HT-29 (cell line): ENCODE measurements around the gene RADIL. TPM values are rescaled to one million over a fixed set of nuclear protein-coding genes. Genes with fewer than 3 reads are reported as not detected.

Source experiments
- DNase-seq: peaks from one replicate; pipeline ENCODE4 v3.0.0-alpha.2; 2015; ENCODE audit warnings: low spot score
- total RNA-seq: library from RNA; depleted of rRNA; stranded (reverse); fragments of >200 nt; shearing (Covaris generic); gene quantifications from 2 replicates; pipeline ENCODE4 v1.2.3, GENCODE V29; 2014

Gene RADIL
- total RNA-seq, 1 experiment from 2014 or later: not detected

GRCh38 chr7:4884164-4884563 lies 648 bp upstream of the RADIL start:
- DNase-seq: no peak

DNA sequence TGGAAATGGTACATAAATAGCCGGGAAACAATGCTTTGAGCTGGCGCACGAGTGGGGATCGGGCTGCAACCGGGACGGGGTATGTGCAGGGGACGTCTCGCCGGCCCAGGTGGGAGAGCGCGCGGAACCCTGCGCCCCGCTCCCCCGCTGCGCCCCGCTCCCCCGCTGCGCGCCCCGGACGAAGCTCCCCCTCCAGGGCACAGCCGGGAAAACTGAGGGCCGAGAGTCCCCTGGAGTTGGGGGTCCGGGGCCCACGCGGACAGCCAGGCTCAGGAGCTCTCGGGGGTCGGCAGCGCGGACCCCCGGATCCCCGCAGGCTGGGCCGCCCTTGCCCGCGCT lies 514 bp downstream of the RADIL start:
- no peak for DNase-seq

DNA sequence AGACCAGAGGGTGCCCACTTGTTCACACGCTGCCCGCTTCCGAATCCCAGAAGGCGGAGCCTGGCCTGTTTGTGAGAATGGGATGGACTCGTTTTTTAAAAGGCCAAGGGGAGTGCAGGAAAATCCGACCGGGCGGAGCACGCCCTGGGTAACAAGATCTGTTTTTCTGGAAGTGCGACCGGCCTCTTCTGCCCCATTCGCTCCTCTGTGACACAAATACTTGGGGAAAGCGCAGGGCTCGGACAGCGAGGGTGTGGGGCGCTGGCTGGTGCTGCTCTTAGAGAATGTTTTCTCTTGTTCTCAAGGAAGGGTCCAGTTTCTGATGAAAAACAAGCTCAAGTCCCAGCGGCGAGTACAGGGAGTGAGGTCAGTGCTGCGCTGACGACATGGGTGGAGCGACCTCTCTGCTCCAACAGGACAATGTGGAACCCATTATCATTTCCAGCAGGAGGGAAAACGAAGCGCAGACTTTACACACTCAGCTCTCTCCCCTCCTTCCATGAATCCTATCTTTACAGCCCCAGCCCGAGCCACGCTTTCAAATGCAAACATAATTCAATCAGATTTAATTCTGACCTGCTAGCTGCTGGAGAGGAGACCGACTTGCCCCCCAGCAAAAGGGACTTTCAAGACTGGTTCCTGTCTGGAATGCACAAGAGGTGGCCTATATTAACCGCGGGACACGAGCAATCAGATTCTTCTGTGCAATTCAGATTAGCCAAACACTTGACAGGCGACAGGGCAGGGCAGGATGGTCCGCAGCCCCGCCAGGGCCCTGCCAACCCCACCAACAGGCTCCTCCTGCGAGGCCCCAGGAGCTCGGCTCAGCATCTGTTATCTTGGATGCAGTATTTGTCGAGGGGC lies 1.1 kb downstream of the RADIL start:
- no peak for DNase-seq

- no peak for DNase-seq
These were observed 3.3 kb downstream of the RADIL start for GRCh38 chr7:4880218-4880617.

- DNase-seq: no peak
These were observed 4.0 kb downstream of the RADIL start for GRCh38 chr7:4879396-4880081.

DNA sequence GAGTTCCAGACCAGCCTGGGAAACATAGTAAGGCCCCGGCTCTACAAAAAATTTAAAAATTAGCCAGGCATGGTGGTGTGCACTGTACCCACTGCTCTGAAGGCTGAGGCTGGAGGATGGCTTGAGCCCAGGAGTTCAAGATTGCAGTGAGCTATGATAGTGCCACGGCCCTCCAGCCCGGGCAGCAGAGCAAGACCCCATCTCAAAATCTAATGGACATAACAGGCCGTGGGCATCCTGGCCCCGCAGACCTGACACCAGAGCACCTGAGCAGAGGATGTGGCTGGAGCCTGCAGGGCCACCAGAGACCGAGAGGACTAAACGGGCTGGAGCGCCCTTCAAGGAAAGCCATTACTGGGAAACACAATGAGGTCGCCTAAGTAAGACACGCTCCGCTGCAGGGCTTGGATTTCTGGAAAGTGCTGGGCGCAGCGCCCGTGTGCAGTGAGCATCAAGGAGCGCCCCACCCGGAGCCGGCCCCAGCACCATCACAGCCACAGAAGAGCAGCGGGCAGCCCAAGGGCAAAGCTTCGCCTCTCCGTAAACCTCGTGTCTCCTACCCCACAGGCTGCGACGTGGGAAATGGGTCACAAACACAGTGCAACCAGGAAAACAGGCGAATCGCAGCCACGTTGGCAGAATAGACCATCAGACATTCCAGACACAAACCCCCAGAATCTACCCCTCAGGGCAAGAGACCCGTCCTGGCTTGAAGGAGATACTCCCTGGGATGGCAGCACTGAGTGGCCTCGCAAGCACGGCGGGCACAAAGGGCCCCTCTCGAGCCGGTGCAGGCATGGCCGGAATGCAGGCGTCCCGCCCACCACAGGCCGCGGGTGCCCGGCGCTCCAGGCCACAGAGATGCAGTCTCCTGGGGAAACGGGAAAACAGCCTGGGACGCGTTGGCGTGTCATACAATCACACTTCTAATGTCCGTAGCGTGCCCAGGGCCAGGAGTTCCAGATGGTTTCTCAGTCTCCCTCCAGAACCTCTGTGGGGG lies 4.9 kb downstream of the RADIL start:
- DNase-seq: no peak

- DNase-seq: no peak
These were observed 6.9 kb downstream of the RADIL start for GRCh38 chr7:4876586-4876985.

- DNase-seq: no peak
These were observed 8.1 kb downstream of the RADIL start for GRCh38 chr7:4875391-4875790.

DNA sequence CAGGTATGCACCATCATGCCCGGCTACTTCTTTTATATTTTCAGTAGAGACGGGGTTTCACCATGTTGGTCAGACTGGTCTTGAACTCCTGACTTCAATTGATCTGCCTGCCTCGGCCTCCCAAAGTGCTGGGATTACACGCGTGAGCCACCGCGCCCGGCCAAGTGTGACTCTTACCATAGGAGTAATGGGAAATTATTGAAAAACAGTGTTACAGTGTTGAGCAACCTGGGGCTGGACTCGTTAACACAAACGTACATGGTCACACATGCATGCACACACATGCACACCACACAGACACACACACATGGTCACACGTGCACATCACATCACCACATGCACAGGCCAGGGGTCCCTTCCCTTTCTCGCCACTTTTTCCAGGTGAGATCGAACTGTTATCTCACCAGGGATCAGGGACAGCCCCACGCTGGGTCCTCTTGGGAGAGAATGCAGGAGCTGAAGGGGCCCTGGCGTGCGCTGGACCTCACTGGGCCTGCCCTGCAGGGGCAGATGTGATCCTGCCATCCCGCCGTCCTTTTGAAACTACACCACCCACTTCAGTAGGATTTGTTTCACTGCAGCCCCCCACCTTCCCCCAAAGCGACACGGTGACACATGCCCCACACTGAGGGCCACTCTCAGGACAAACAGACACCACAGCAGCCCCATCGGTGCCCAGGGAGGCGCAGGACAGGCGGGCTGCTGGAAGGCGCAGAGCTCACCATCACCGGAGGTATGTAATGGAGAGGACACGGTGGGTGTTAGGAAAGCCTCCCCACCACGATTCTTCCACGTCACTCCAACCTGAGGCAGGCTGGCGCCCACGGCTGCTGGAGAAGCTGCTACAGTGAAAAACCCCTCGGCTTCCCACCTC lies 10.2 kb downstream of the RADIL start:
- no peak for DNase-seq

GRCh38 chr7:4871930-4872675 lies 11.4 kb downstream of the RADIL start:
- DNase-seq: no peak

- no peak for DNase-seq
These were observed 12.3 kb downstream of the RADIL start for GRCh38 chr7:4871056-4871680.

DNA sequence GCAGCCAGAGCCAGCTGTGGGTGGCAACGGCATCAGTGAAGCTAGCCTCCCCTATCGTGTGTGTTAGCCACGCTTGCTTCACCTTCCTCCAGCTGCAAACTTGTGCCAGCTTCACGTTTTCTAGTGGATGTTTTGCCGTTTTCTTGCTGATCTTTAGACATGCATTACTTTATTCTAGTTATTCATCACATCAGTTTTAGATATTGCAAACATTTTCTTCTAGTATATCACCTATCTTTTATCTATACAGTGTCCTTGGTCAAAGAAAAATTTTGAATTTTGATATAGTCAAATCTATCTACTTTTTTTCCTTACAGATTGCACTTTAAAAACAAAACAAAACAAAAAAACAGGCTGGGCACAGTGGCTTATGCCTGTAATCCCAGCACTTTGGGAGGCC lies 15.0 kb downstream of the RADIL start:
- DNase-seq: no peak

- no peak for DNase-seq
These were observed 16.7 kb downstream of the RADIL start for GRCh38 chr7:4866528-4867496.

DNA sequence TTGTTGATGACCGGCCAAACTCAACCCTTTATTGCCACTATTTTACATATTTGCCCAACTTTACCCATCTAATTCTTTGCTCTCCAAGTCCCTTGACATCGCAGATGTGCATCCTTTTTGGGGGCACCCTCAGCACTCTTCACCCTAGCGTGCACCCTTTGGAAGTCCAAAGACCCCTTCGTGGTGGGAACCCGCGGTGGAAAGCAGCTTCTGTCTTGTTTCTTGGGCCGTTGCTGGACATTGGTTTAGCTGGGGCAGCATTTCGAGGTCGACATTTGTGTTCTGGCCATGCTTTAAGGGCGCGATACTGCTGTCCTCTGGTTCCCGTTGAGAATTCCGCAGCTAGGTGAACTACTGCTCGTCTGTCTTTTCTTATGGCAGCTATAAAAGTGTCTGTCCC lies 21.4 kb downstream of the RADIL start:
- no peak for DNase-seq

DNA sequence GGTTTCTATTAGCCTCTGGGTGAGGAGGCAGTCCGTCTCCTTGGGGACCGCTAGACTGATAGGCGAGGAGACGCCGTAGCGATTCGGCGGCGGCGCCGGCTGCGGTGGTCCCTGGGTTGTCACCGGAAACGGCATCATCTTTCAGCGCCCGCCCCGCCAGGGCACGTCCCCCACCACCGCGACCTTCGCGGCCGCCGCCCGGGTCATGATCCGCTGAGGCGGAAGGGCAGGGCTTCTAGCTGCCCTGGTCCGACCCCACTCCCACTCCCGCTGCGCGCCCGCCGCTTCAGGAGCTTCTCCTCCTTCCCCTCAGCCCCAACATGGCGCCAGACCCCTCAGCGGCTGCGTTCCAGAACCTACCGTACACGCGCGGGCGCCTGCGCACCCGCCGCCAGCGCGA lies 21.8 kb downstream of the RADIL start, which contains the start of gene PAPOLB:
Gene PAPOLB (minus strand): TSS at position 358 of the 400 bp plus-strand sequence. CDS start 220 bp downstream, at position 138.
- no peak for DNase-seq

GRCh38 chr7:4861227-4861626 lies 22.3 kb downstream of the RADIL start:
- no peak for DNase-seq

DNA sequence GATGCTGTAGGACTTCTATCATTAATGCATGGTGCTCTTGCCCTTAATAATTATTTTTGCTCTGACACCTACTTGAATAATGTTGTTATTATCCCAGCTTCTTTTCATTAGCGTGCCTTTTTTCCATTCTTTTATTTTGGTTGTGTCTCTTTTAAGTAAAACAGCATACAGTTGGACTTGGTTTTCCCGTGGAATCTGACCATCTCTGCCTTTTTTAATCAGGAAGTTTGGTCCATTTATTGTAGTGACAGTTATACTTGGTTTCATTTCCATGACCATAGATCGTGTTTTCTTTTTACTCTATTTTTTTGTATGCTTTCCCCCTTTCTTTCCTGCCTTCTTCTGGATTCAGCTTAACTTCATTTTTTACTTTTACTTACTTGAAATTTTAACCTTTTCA lies 26.3 kb downstream of the RADIL start:
- no peak for DNase-seq

DNA sequence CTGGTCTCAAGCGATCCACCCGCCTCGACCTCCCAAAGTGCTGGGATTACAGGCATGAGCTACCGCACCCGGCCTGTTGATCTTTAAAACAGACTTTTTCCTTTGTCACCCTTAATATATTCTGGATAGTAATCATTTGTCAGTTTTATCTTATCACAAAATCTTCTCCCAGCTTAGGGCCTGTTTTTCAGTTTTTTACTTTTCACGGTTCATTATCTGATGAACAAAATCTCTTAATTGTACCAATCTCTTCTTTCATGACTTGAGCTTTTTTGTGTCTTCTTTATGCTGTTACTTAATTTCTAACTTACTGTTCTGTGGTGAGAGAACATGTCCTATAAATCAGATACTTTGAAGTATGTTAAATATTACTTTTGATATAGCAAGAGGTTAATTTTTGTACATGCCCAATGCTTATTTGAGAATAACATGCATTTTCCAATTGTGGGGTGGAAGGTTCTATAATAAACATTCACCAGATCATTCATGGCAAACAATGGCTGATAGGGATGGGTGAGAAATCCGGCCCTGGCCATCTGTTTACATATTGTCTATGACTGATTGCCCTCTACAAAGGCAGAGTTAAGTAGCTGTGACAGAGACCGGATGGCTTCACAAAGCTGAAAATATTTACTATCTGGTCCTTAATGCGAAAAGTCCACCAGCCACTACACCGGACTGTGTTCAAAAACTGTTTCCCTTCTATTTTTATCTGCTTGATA lies 27.0 kb downstream of the RADIL start:
- DNase-seq: no peak
